ENCODE results near the gene FAM107B.

The FAM107B gene

GRCh38 chr10:14779001-14779651 is 4.4 kb upstream of the FAM107B start:
- no peak for DNase-seq (ENCODE audit: low read depth in 2 of 2)

- no peak for DNase-seq (ENCODE audit: low read depth in 2 of 2)
Measured at GRCh38 chr10:14776546-14776945, 1.8 kb upstream of the FAM107B start.

GRCh38 chr10:14775656-14776055 is 959 bp upstream of the FAM107B start:
- DNase-seq (ENCODE audit: low read depth in 2 of 2) = no peak

- DNase-seq (ENCODE audit: low read depth in 2 of 2) = no peak
Measured at GRCh38 chr10:14774214-14774580, 500 bp downstream of the FAM107B start.

GRCh38 chr10:14773551-14774213 is 1.0 kb downstream of the FAM107B start:
- no peak for DNase-seq (ENCODE audit: low read depth in 2 of 2)

- no peak for DNase-seq (ENCODE audit: low read depth in 2 of 2)
Measured at GRCh38 chr10:14772399-14772798, 2.3 kb downstream of the FAM107B start.

GRCh38 chr10:14770927-14771326 is 3.8 kb downstream of the FAM107B start:
- DNase-seq (ENCODE audit: low read depth in 2 of 2) = no peak

GRCh38 chr10:14761372-14761771 is 13.3 kb downstream of the FAM107B start:
- no peak for DNase-seq (ENCODE audit: low read depth in 2 of 2)

- no peak for DNase-seq (ENCODE audit: low read depth in 2 of 2)
Measured at GRCh38 chr10:14758994-14759664, 15.6 kb downstream of the FAM107B start.

- no peak for DNase-seq (ENCODE audit: low read depth in 2 of 2)
Measured at GRCh38 chr10:14758451-14758850, 16.2 kb downstream of the FAM107B start.

- DNase-seq (ENCODE audit: low read depth in 2 of 2) = no peak
Measured at GRCh38 chr10:14757986-14758385, 16.7 kb downstream of the FAM107B start.

GRCh38 chr10:14757394-14757793 is 17.3 kb downstream of the FAM107B start:
- no peak for DNase-seq (ENCODE audit: low read depth in 2 of 2)

GRCh38 chr10:14753441-14753840 is 21.3 kb downstream of the FAM107B start:
- DNase-seq (ENCODE audit: low read depth in 2 of 2) = no peak

GRCh38 chr10:14751921-14752320 is 22.8 kb downstream of the FAM107B start:
- no peak for DNase-seq (ENCODE audit: low read depth in 2 of 2)

GRCh38 chr10:14751014-14751896 is 23.4 kb downstream of the FAM107B start:
- no peak for DNase-seq (ENCODE audit: low read depth in 2 of 2)

GRCh38 chr10:14749070-14749809 is 25.5 kb downstream of the FAM107B start:
- no peak for DNase-seq (ENCODE audit: low read depth in 2 of 2)

GRCh38 chr10:14748441-14748840 is 26.3 kb downstream of the FAM107B start:
- DNase-seq (ENCODE audit: low read depth in 2 of 2) = no peak

- no peak for DNase-seq (ENCODE audit: low read depth in 2 of 2)
Measured at GRCh38 chr10:14742815-14743214, 31.9 kb downstream of the FAM107B start.

GRCh38 chr10:14742382-14742781 is 32.3 kb downstream of the FAM107B start:
- no peak for DNase-seq (ENCODE audit: low read depth in 2 of 2)

GRCh38 chr10:14740684-14741247 is 33.9 kb downstream of the FAM107B start:
- DNase-seq (ENCODE audit: low read depth in 2 of 2) = no peak
